ENCODE measurements around the gene MEDAG.
A peak's percentile ranks its signal among the peaks of the same experiment; 100 is the strongest.

The MEDAG gene

DNA sequence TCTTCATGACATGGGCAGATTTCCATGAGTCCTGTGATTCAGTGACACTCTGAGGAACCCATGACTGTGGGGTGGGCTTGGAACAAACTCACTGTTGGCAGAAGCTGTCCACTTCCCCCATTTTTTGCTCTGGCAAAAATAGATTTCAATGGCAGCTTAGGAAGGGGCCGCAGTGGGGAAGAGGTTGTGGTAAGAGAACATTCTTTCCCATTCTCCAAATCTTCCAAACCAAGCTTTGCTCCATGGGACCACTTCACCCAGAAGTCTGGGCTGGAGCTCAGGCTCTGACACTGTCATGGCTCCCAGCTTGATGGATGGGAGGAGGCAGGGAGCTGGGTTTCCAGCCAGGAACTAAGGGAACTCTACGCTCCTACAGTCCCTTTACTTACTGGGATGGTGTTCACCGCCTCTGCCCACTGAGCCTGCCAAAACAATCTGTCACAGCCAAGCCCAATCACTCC lies 24.9 kb upstream of the MEDAG start:
- no peak for DNase-seq (ENCODE audit: low spot score)
- TF ChIP-seq, protein P1, sequence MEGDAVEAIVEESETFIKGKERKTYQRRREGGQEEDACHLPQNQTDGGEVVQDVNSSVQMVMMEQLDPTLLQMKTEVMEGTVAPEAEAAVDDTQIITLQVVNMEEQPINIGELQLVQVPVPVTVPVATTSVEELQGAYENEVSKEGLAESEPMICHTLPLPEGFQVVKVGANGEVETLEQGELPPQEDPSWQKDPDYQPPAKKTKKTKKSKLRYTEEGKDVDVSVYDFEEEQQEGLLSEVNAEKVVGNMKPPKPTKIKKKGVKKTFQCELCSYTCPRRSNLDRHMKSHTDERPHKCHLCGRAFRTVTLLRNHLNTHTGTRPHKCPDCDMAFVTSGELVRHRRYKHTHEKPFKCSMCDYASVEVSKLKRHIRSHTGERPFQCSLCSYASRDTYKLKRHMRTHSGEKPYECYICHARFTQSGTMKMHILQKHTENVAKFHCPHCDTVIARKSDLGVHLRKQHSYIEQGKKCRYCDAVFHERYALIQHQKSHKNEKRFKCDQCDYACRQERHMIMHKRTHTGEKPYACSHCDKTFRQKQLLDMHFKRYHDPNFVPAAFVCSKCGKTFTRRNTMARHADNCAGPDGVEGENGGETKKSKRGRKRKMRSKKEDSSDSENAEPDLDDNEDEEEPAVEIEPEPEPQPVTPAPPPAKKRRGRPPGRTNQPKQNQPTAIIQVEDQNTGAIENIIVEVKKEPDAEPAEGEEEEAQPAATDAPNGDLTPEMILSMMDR (IDR thresholded peaks at IDR 0.05; ENCODE audit: extremely low read depth, missing control alignments) = no peak

DNA sequence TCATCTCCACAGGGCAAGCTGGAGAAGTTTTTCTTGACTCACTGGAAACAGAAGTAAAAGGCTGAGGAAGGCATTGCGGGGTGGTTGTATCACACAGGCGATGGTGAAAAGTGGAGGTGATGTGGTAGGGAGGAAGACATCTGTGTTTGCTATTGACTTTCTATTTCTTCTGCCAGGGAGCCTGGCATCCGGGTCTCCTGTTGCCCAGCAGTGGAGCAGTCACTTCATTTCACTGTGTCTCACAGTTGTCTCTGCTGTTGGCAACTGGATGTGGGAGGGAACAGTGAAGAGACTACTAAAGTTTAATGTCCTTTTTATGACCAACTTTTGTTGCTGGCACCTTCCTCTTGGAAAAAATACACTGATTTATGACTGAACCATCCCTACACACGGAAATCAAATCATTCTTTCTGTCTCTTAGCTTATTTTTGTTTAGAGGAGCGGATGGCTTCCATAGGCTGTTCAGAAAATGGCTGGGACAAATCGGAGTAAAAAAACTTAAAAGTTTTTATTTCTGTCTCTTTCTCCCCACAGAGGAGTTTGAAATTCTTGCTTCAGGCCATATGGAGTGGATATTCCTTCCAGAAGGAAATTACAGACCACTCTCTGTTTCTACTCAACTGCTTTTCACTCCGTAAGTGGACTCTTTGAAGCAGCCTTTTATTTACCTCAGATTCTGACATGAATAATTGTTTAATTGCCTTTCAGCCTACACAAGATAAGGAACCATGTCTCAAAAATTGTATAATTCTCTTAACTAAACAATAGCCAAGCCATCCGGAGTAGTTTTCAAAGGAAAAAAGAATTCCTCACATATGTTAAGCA lies 23.8 kb upstream of the MEDAG start:
- TF ChIP-seq, protein P1 (IDR thresholded peaks at IDR 0.05; ENCODE audit: extremely low read depth, missing control alignments) = no peak
- no peak for DNase-seq (ENCODE audit: low spot score)

- no peak for DNase-seq (ENCODE audit: low spot score)
- TF ChIP-seq, protein P1 (IDR thresholded peaks at IDR 0.05; ENCODE audit: extremely low read depth, missing control alignments) = no peak
These were observed 22.9 kb upstream of the MEDAG start for GRCh38 chr13:30882996-30883766.

- TF ChIP-seq, protein P1 (IDR thresholded peaks at IDR 0.05; ENCODE audit: extremely low read depth, missing control alignments) = no peak
- DNase-seq (ENCODE audit: low spot score) = no peak
These were observed 21.5 kb upstream of the MEDAG start for GRCh38 chr13:30884543-30884942.

GRCh38 chr13:30889196-30889690 lies 16.8 kb upstream of the MEDAG start:
- TF ChIP-seq, protein P1 (IDR thresholded peaks at IDR 0.05; ENCODE audit: extremely low read depth, missing control alignments) = no peak
- no peak for DNase-seq (ENCODE audit: low spot score)

GRCh38 chr13:30892966-30893365 lies 13.1 kb upstream of the MEDAG start:
- TF ChIP-seq, protein P1 (IDR thresholded peaks at IDR 0.05; ENCODE audit: extremely low read depth, missing control alignments) = peak; percentile 1
- DNase-seq (ENCODE audit: low spot score) = no peak

- no peak for DNase-seq (ENCODE audit: low spot score)
- TF ChIP-seq, protein P1 (IDR thresholded peaks at IDR 0.05; ENCODE audit: extremely low read depth, missing control alignments) = no peak
These were observed 10.3 kb upstream of the MEDAG start for GRCh38 chr13:30895773-30896172.

All from GM20000 (cell line).